ENCODE measurements around the gene PPP1R1A.

Gene PPP1R1A

DNA sequence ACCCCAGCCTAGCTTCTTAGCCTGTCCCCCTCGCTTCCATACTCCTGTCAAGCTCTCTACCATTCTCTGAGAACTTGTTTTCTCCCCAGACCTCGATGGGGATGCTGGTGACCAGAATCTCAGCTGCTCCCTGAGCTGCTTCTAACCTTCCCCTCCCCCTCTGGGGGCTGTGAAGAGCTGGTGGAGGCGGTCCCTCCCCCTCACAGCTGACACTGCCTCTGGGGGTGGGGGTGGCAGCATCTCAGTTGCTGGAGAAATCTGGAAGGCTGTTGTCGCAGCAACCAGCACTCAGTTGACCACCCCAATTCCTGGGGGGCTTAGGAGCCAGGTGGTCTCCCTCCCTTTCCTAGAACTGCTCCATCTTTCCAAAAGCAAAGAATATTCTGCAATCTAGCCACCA is 4.7 kb downstream of the PPP1R1A start:
- H3K4me3 ChIP-seq (ENCODE audit: low read depth, low read length): no peak overlapping the region
- TF ChIP-seq, protein P1, sequence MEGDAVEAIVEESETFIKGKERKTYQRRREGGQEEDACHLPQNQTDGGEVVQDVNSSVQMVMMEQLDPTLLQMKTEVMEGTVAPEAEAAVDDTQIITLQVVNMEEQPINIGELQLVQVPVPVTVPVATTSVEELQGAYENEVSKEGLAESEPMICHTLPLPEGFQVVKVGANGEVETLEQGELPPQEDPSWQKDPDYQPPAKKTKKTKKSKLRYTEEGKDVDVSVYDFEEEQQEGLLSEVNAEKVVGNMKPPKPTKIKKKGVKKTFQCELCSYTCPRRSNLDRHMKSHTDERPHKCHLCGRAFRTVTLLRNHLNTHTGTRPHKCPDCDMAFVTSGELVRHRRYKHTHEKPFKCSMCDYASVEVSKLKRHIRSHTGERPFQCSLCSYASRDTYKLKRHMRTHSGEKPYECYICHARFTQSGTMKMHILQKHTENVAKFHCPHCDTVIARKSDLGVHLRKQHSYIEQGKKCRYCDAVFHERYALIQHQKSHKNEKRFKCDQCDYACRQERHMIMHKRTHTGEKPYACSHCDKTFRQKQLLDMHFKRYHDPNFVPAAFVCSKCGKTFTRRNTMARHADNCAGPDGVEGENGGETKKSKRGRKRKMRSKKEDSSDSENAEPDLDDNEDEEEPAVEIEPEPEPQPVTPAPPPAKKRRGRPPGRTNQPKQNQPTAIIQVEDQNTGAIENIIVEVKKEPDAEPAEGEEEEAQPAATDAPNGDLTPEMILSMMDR (IDR thresholded peaks at IDR 0.05; ENCODE audit: insufficient read depth, low read length, missing control alignments): no peak
- POLR2A ChIA-PET: no interaction called here
- CTCF ChIA-PET: interaction anchor here (0.9 to 1.8 kb wide), 4 partner anchors 10 to 13 kb away, joined by 3 to 8 read pairs (median 4); no protein-coding TSS in a partner anchor
- no peak for DNase-seq (ENCODE audit: low read depth, low spot score)

DNA sequence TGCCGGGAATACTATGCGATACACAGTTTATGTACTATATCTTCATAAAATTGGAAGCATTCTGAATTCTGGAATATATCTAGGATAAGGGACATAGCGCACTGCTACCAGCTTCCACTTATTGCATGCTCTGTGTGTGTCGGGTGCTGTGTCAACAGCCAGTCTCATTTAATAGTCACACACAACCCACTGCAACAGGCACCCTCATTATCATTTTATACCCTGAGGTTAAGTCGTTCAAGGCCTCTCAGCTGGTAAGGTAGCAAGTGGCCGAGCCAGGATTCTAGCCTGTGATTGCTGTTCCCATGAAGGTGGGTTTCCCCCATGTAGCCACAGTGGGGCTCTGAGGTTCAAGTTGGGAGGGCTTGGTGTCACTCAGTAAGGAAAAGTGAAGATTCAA is 7.0 kb downstream of the PPP1R1A start:
- CTCF ChIA-PET: interaction anchor here (4.5 to 8.1 kb wide), 2 partner anchors 11 to 16 kb away, joined by 31 to 81 read pairs; no protein-coding TSS in a partner anchor
- no peak overlapping the region for H3K4me3 ChIP-seq (ENCODE audit: low read depth, low read length)
- no peak for DNase-seq (ENCODE audit: low read depth, low spot score)
- TF ChIP-seq, protein P1 (IDR thresholded peaks at IDR 0.05; ENCODE audit: insufficient read depth, low read length, missing control alignments): no peak
- POLR2A ChIA-PET: no interaction called here

DNA sequence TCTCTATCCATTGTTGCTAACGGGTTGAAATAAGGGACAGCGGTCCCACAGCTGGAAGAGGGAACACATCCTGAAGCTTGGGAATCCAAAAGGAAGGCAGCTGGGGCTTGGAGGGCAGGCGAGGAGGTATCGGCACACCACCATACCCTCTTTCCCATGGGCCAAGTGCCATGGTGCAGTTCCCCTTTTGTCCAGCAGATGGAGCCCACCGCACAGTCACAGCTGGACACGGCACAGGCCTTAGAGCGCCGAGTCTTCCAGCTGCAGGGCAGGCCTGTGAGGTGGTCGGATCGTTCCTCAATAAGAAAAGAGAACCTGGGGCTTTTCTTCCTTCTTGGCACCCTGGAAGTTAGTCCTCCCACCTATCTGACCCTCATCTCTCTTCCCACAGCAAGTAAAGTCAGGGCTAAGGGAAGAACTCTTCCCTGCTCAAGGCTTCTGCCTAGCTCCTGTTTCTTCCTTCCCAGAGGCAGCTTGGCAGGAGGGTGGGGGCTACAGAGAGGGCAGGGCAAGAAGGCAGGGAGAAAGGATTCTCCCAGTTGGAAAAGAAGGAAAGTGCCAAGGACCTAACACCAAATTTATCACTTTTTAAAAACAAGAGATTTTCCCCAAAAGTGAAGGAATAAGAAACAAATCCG is 8.6 kb downstream of the PPP1R1A start:
- no peak for DNase-seq (ENCODE audit: low read depth, low spot score)
- CTCF ChIA-PET: interaction anchor here (0.7 to 8.1 kb wide), 14 partner anchors 8 to 140 kb away, joined by 3 to 81 read pairs (median 4); no protein-coding TSS in a partner anchor
- POLR2A ChIA-PET: no interaction called here
- TF ChIP-seq, protein P1 (IDR thresholded peaks at IDR 0.05; ENCODE audit: insufficient read depth, low read length, missing control alignments): peak; percentile 99
- no peak overlapping the region for H3K4me3 ChIP-seq (ENCODE audit: low read depth, low read length)

DNA sequence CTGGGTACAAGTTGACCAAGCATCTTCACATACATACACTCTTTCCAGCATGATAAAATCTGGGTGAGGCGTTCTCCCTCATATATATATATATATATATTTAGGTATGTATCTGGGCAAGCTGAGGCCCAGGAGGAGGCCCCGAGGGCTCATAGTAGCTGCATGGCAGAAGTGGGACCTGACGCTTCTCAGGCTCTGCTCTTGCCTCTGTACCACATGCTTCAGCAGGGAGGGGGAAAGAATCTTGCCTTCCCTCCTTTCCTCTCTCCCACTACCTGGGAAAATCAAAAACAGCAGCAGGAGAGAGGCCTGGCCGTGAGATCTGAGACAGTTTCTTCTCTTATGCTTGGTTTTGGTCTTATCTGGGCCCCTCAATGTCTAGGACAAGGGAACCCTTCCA is 9.2 kb downstream of the PPP1R1A start:
- DNase-seq (ENCODE audit: low read depth, low spot score): no peak
- CTCF ChIA-PET: interaction anchor here (1.0 to 8.1 kb wide), 11 partner anchors 8 to 99 kb away, joined by 3 to 81 read pairs (median 9); no protein-coding TSS in a partner anchor
- POLR2A ChIA-PET: no interaction called here
- no peak overlapping the region for H3K4me3 ChIP-seq (ENCODE audit: low read depth, low read length)
- TF ChIP-seq, protein P1 (IDR thresholded peaks at IDR 0.05; ENCODE audit: insufficient read depth, low read length, missing control alignments): no peak

DNA sequence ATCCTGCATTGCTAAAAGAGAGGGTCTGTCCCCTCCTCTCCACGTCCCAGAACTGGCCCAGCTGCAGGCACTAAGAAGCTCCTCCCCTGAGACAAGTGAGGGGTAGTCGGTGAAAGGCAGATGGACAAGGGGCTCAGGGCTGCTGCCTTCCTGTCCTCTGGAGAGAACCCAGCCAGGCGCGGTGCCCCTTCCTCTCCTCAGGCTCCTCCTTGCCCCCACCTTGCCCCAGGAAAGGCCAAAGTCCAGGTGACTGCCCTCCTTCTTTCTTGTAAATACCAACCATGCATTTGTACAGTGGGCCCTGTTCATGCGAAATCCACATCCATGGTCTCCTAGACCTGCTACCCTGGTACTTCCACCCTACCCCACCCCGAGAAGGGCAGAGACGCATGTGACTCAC is 9.7 kb downstream of the PPP1R1A start:
- no peak overlapping the region for H3K4me3 ChIP-seq (ENCODE audit: low read depth, low read length)
- DNase-seq (ENCODE audit: low read depth, low spot score): no peak
- ChIA-PET POLR2A (no interaction called here), CTCF (interaction anchor here (1.0 to 8.1 kb wide), 10 partner anchors 12 to 178 kb away, joined by 3 to 81 read pairs (median 10); no protein-coding TSS in a partner anchor)
- TF ChIP-seq, protein P1 (IDR thresholded peaks at IDR 0.05; ENCODE audit: insufficient read depth, low read length, missing control alignments): no peak

DNA sequence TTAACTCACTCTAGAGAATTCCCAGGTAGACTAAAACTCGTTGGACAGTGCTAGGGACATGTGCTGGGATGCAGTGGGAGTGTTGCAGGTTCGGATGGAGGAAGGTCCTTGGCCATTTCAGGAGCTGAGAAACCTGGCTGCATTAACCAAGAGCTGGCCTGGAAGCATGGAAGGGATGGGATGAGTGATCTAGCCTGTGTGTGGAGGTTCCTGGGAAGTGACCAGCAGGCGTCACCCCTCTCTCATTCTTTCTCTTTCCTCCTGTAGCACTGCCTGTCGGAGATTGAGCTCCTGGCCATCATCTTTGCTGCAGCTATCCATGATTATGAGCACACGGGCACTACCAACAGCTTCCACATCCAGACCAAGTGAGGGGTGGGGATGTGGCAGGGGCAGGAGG is 15.6 kb downstream of the PPP1R1A start:
- TF ChIP-seq, protein P1 (IDR thresholded peaks at IDR 0.05; ENCODE audit: insufficient read depth, low read length, missing control alignments): no peak
- DNase-seq (ENCODE audit: low read depth, low spot score): no peak
- ChIA-PET CTCF (interaction anchor here (0.7 to 1.0 kb wide), 2 partner anchors 10 to 11 kb away, joined by 3 read pairs; no protein-coding TSS in a partner anchor), POLR2A (no interaction called here)
- no peak overlapping the region for H3K4me3 ChIP-seq (ENCODE audit: low read depth, low read length)
